Sigmoid colon (tissue), 4 donors: ENCODE measurements around the gene C5orf52.
"Not testable (repeated sequence)": the region's sequence is repeated elsewhere in the genome, so short reads cannot be mapped to it uniquely, and the experiment has no call there.

ENCODE experiments used
- CTCF ChIP-seq, 4 experiments: fragments of 450-650 bp in 3 of 4; fragments of 200-600 bp in 1 of 4; IDR thresholded peaks; one replicate each; pipeline ENCODE4 v1.5.1; 2016 to 2019; ENCODE audit warnings: antibody characterized with exemption in 4 of 4, mild to moderate bottlenecking in 3 of 4, moderate library complexity in 2 of 4
- EP300 ChIP-seq, 4 donors: sonication (generic); formaldehyde crosslinking; IDR thresholded peaks; one replicate each; pipeline ENCODE4 v1.6.1; 2017; ENCODE audit warnings: antibody characterized with exemption in 4 of 4
- POLR2A ChIP-seq, 2 donors: fragments of 450-650 bp; IDR thresholded peaks; one replicate each; pipeline ENCODE4 v1.6.1; 2016; ENCODE audit warnings: antibody characterized with exemption in 2 of 2, mild to moderate bottlenecking in 2 of 2, moderate library complexity in 2 of 2

GRCh38 chr5:157722895-157723294, 51.6 kb downstream of the C5orf52 start:
- TF ChIP-seq CTCF, POLR2A, EP300 (IDR thresholded peaks at IDR 0.05): not testable (repeated sequence)
